H9 (cell line): ENCODE results near the gene HEXD. TPM values are rescaled to one million over a fixed set of nuclear protein-coding genes. Genes with fewer than 3 reads are reported as not detected.

Experiments used
- DNase-seq: peaks from one replicate; pipeline ENCODE4 v3.0.0-alpha.2; 2017
- H2AFZ ChIP-seq: one replicate; pipeline ENCODE4 v1.6.1; 2013; ENCODE audit warnings: mild to moderate bottlenecking, low read length, control low read depth, moderate library complexity
- H2AK5ac ChIP-seq: 2 replicates; pipeline ENCODE4 v1.6.1; 2013; ENCODE audit warnings: low read length, control low read depth, mixed read lengths; ENCODE audit not compliant: insufficient read length
- H2BK120ac ChIP-seq: one replicate; pipeline ENCODE4 v1.6.1; 2013; ENCODE audit warnings: low read depth, mild to moderate bottlenecking, low read length, control low read depth, inconsistent platforms; ENCODE audit not compliant: poor library complexity, severe bottlenecking
- H2BK12ac ChIP-seq: 2 replicates; pipeline ENCODE4 v1.6.1; 2013; ENCODE audit warnings: low read length, control low read depth, mixed read lengths, low read depth; ENCODE audit not compliant: insufficient read length
- H2BK15ac ChIP-seq: 2 replicates; pipeline ENCODE4 v1.6.1; 2013; ENCODE audit warnings: low read depth, low read length, control low read depth
- H2BK20ac ChIP-seq: one replicate; pipeline ENCODE4 v1.6.1; 2013; ENCODE audit warnings: low read depth, mild to moderate bottlenecking, low read length, control low read depth, inconsistent platforms; ENCODE audit not compliant: poor library complexity, severe bottlenecking
- H2BK5ac ChIP-seq: 2 replicates; pipeline ENCODE4 v1.6.1; 2013; ENCODE audit warnings: low read length, control low read depth, mixed read lengths; ENCODE audit not compliant: insufficient read length
- H3K14ac ChIP-seq: 2 replicates; pipeline ENCODE4 v1.6.1; 2013; ENCODE audit warnings: low read length, control low read depth; ENCODE audit not compliant: insufficient read depth
- H3K18ac ChIP-seq: 2 replicates; pipeline ENCODE4 v1.6.1; 2013; ENCODE audit warnings: low read depth, mild to moderate bottlenecking, mixed read lengths, low read length, control low read depth; ENCODE audit not compliant: insufficient read length
- H3K23ac ChIP-seq: 2 replicates; pipeline ENCODE4 v1.6.1; 2013; ENCODE audit warnings: low read length, control low read depth, mixed read lengths, low read depth; ENCODE audit not compliant: insufficient read length
- H3K23me2 ChIP-seq: 2 replicates; pipeline ENCODE4 v1.6.1; 2013; ENCODE audit warnings: low read depth, mild to moderate bottlenecking, mixed read lengths, low read length, control low read depth; ENCODE audit not compliant: insufficient read length, poor library complexity, severe bottlenecking
- H3K27ac ChIP-seq: 2 replicates; pipeline ENCODE4 v1.5.1; 2013; ENCODE audit warnings: low read length, control low read depth, mixed read lengths, low read depth; ENCODE audit not compliant: insufficient read length
- H3K27me3 ChIP-seq: 2 replicates; pipeline ENCODE4 v1.6.1; 2013; ENCODE audit warnings: low read length, control low read depth, inconsistent platforms; ENCODE audit not compliant: insufficient read depth
- H3K4ac ChIP-seq: 2 replicates; pipeline ENCODE4 v1.6.1; 2013; ENCODE audit warnings: low read depth, mild to moderate bottlenecking, control low read depth, inconsistent platforms, low read length, moderate library complexity
- H3K4me1 ChIP-seq: 2 replicates; pipeline ENCODE4 v1.6.1; 2013; ENCODE audit warnings: low read length, control low read depth, inconsistent platforms; ENCODE audit not compliant: insufficient read depth
- H3K4me2 ChIP-seq: 2 replicates; pipeline ENCODE4 v1.6.1; 2013; ENCODE audit warnings: low read length, control low read depth, mixed read lengths; ENCODE audit not compliant: insufficient read length, insufficient read depth
- H3K56ac ChIP-seq: 2 replicates; pipeline ENCODE4 v1.6.1; 2013; ENCODE audit warnings: low read depth, mild to moderate bottlenecking, mixed read lengths, low read length, control low read depth; ENCODE audit not compliant: insufficient read length
- H3K79me1 ChIP-seq: 2 replicates; pipeline ENCODE4 v1.6.1; 2013; ENCODE audit warnings: low read depth, mild to moderate bottlenecking, moderate library complexity, low read length, control low read depth, inconsistent platforms; ENCODE audit not compliant: insufficient read depth, poor library complexity, severe bottlenecking
- H3K79me2 ChIP-seq: 2 replicates; pipeline ENCODE4 v1.6.1; 2013; ENCODE audit warnings: low read length, control low read depth, inconsistent platforms; ENCODE audit not compliant: insufficient read depth
- H3K9ac ChIP-seq: 2 replicates; pipeline ENCODE4 v1.6.1; 2013; ENCODE audit warnings: low read length, control low read depth, mixed read lengths; ENCODE audit not compliant: insufficient read length; ENCODE audit errors: extremely low read depth
- H3K9me3 ChIP-seq: one replicate; pipeline ENCODE4 v1.6.1; 2013; ENCODE audit warnings: low read depth, low read length, inconsistent platforms; ENCODE audit not compliant: control insufficient read depth
- H3T11ph ChIP-seq: one replicate; pipeline ENCODE4 v1.6.1; 2013; ENCODE audit warnings: mild to moderate bottlenecking, low read length, control low read depth, inconsistent platforms
- H4K20me1 ChIP-seq: one replicate; pipeline ENCODE4 v1.6.1; 2013; ENCODE audit not compliant: control insufficient read depth, insufficient read length, insufficient read depth
- H4K5ac ChIP-seq: 2 replicates; pipeline ENCODE4 v1.6.1; 2013; ENCODE audit warnings: low read depth, mild to moderate bottlenecking, mixed read lengths, low read length, control low read depth; ENCODE audit not compliant: insufficient read length
- H4K8ac ChIP-seq: replicated peaks from 2 replicates; pipeline ENCODE4 v1.6.1; 2013; ENCODE audit warnings: low read length, control low read depth, mixed read lengths, low read depth; ENCODE audit not compliant: insufficient read length
- H4K91ac ChIP-seq: 2 replicates; pipeline ENCODE4 v1.6.1; 2013; ENCODE audit warnings: low read depth, mild to moderate bottlenecking, moderate library complexity, mixed read lengths, low read length, control low read depth; ENCODE audit not compliant: insufficient read length
- H3K27ac Mint-ChIP-seq, 3 experiments: 2 replicates in 2 of 3; 3 replicates in 1 of 3; pipeline ENCODE4 v1.8.0; 2020 to 2021; ENCODE audit warnings: mixed read lengths in 3 of 3, mild to moderate bottlenecking in 1 of 3, moderate library complexity in 1 of 3
- H3K27me3 Mint-ChIP-seq: 2 replicates; pipeline ENCODE4 v1.8.0; 2021; ENCODE audit warnings: low read depth, mild to moderate bottlenecking, moderate library complexity, mixed read lengths
- H3K36me3 Mint-ChIP-seq, 3 experiments: 2 replicates in 2 of 3; 3 replicates in 1 of 3; pipeline ENCODE4 v1.8.0; 2020 to 2021; ENCODE audit warnings: low read depth in 3 of 3, mixed read lengths in 3 of 3; ENCODE audit not compliant: insufficient read depth in 1 of 3
- H3K4me1 Mint-ChIP-seq, 2 experiments: 2 replicates each; pipeline ENCODE4 v1.8.0; 2020; ENCODE audit warnings: mixed read lengths in 2 of 2
- H3K4me3 Mint-ChIP-seq, 2 experiments: 2 replicates in 1 of 2; 3 replicates in 1 of 2; pipeline ENCODE4 v1.8.0; 2020 to 2021; ENCODE audit warnings: mild to moderate bottlenecking in 2 of 2, mixed read lengths in 2 of 2, moderate library complexity in 1 of 2
- H3K9me3 Mint-ChIP-seq, 2 experiments: 2 replicates in 1 of 2; 3 replicates in 1 of 2; pipeline ENCODE4 v1.8.0; 2020; ENCODE audit warnings: mild to moderate bottlenecking in 2 of 2, mixed read lengths in 2 of 2, moderate library complexity in 1 of 2
- WGBS: extraction: QIAGEN DNeasy Blood & Tissue Kit; methylation state at CpG from one replicate; pipeline ENCODE4 v1.1.7; 2013; ENCODE audit warnings: missing lambda C conversion rate, low lambda C conversion rate, mixed read lengths; ENCODE audit not compliant: insufficient read length; ENCODE audit errors: extremely low coverage; 5-methylcytosine and 5-hydroxymethylcytosine counted together
- total RNA-seq: library from RNA; stranded (reverse); gene quantifications from 2 replicates; pipeline ENCODE4 v1.2.1, GENCODE V29; 2021
- TF ChIP-seq, protein P1 (sequence below): fragments of 200-600 bp; sonication (generic); conservative IDR thresholded peaks from 3 replicates; pipeline ENCODE4 v1.8.0; 2021; ENCODE audit warnings: antibody characterized with exemption, mild to moderate bottlenecking

HEXD gene
- total RNA-seq, 1 experiment from 2014 or later: 23.2 TPM

DNA sequence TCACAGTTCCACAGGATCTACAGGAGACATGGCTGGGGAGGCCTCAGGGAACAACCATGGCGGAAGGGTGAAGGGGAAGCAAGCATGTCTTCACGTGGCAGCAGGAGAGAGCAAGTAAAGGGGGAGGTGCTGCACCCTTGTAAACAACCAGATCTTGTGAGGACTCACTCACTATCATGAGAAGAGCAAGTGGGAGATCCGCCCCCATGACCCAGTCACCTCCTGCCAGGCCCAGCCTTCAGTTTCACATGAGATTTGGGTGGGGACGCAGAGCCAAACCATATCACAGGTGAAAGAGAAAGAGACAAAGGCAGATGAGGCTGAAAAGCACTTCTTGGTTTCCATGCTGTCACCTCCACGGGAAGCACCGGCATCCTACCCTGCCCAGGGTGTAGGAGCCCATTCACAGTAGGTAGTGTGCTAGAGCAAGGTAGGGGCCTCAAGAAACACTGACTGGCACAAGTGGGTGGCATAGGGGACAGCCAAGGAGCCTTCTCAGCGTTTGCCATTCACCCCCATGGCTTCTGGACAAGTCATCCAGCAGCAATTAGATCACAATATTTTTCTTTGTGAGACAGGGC, 47.0 kb downstream of the HEXD start:
- Histone ChIP-seq H2BK15ac (no peak overlapping the region), H3K27me3 (no peaks in the 10 kb centered on the region), H4K8ac (no peak overlapping the region), H4K20me1 (no peaks in the 10 kb centered on the region), H3K4ac (no peak overlapping the region), H3K18ac (no peak overlapping the region), H2BK12ac (no peak overlapping the region), H3K56ac (no peak overlapping the region), H3K79me1 (no peaks in the 10 kb centered on the region), H2BK20ac (no peak overlapping the region), H3K9ac (no peak overlapping the region), H3K23me2 (no peaks in the 10 kb centered on the region), H4K5ac (no peak overlapping the region), H3K27ac (no peak overlapping the region), H3K4me1 (no peaks in the 10 kb centered on the region), H3T11ph (no peak overlapping the region), H2BK120ac (no peak overlapping the region), H2AFZ (no peak overlapping the region), H4K91ac (no peak overlapping the region), H2BK5ac (no peak overlapping the region), H2AK5ac (no peak overlapping the region), H3K23ac (no peak overlapping the region), H3K9me3 (no peaks in the 10 kb centered on the region), H3K4me2 (no peak overlapping the region), H3K14ac (no peak overlapping the region), H3K79me2 (no peaks in the 10 kb centered on the region)
- H3K9me3 Mint-ChIP-seq: no peaks in the 10 kb centered on the region; a peak in 2 of 5 replicates
- no peak for DNase-seq
- no CpG with 5 or more reads among the region's 7 CpGs for WGBS
- H3K27ac Mint-ChIP-seq: no peak overlapping the region
- H3K4me3 Mint-ChIP-seq: no peak overlapping the region
- H3K27me3 Mint-ChIP-seq: no peaks in the 10 kb centered on the region
- H3K4me1 Mint-ChIP-seq: no peaks in the 10 kb centered on the region
- H3K36me3 Mint-ChIP-seq: peaks cover 41 to 88% (median 85%) of the 10 kb centered on the region in 3 experiments
- TF ChIP-seq, protein P1, sequence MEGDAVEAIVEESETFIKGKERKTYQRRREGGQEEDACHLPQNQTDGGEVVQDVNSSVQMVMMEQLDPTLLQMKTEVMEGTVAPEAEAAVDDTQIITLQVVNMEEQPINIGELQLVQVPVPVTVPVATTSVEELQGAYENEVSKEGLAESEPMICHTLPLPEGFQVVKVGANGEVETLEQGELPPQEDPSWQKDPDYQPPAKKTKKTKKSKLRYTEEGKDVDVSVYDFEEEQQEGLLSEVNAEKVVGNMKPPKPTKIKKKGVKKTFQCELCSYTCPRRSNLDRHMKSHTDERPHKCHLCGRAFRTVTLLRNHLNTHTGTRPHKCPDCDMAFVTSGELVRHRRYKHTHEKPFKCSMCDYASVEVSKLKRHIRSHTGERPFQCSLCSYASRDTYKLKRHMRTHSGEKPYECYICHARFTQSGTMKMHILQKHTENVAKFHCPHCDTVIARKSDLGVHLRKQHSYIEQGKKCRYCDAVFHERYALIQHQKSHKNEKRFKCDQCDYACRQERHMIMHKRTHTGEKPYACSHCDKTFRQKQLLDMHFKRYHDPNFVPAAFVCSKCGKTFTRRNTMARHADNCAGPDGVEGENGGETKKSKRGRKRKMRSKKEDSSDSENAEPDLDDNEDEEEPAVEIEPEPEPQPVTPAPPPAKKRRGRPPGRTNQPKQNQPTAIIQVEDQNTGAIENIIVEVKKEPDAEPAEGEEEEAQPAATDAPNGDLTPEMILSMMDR: no peak
